BLaER1 treated with 17β-estradiol and CSF1 and Interleukin-3, amounts not matched to agents 10 nM and 100 nM (cell line): ENCODE measurements around the gene C1orf198.

ENCODE experiments used
- H3K27ac ChIP-seq, 11 experiments: shearing (Covaris generic); formaldehyde crosslinking; 2 replicates each; pipeline ENCODE4 v1.8.1; 2022
- H3K27me3 ChIP-seq, 11 experiments: shearing (Covaris generic); formaldehyde crosslinking; 2 replicates each; pipeline ENCODE4 v1.8.1; 2022
- H3K36me3 ChIP-seq, 11 experiments: shearing (Covaris generic); formaldehyde crosslinking; 2 replicates each; pipeline ENCODE4 v1.8.1; 2022
- H3K4me1 ChIP-seq, 10 experiments: shearing (Covaris generic); formaldehyde crosslinking; 2 replicates each; pipeline ENCODE4 v1.8.1; 2022
- H3K4me2 ChIP-seq, 11 experiments: shearing (Covaris generic); formaldehyde crosslinking; 2 replicates each; pipeline ENCODE4 v1.8.1; 2022
- H3K4me3 ChIP-seq, 10 experiments: shearing (Covaris generic); formaldehyde crosslinking; 2 replicates each; pipeline ENCODE4 v1.8.1; 2022
- H3K9ac ChIP-seq, 11 experiments: shearing (Covaris generic); formaldehyde crosslinking; 2 replicates each; pipeline ENCODE4 v1.8.1; 2022
- H3K9me3 ChIP-seq, 11 experiments: shearing (Covaris generic); formaldehyde crosslinking; replicated peaks in 1 of 11; 2 replicates each; pipeline ENCODE4 v1.8.1; 2022
- H4K20me1 ChIP-seq, 11 experiments: shearing (Covaris generic); formaldehyde crosslinking; 2 replicates each; pipeline ENCODE4 v1.8.1; 2022
- Cebpa-rat ChIP-seq, 11 experiments: shearing (Covaris generic); IDR thresholded peaks; 2 replicates each; pipeline ENCODE4 v1.8.1; 2022

The C1orf198 gene

GRCh38 chr1:230788561-230789275 lies 79.6 kb downstream of the C1orf198 start:
- Histone ChIP-seq H4K20me1 (no peaks in the 10 kb centered on the region), H3K4me3 (no peak overlapping the region), H3K4me2 (no peak overlapping the region), H3K9ac (no peak overlapping the region), H3K27ac (no peak overlapping the region), H3K27me3 (no peaks in the 10 kb centered on the region), H3K9me3 (no peaks in the 10 kb centered on the region), H3K36me3 (no peaks in the 10 kb centered on the region), H3K4me1 (peaks cover 8 to 30% (median 16%) of the 10 kb centered on the region in 10 experiments)
- no peak for TF ChIP-seq Cebpa-rat (IDR thresholded peaks at IDR 0.05)

GRCh38 chr1:230787471-230787870 lies 80.8 kb downstream of the C1orf198 start:
- Histone ChIP-seq H3K9me3 (no peaks in the 10 kb centered on the region), H3K4me2 (no peak overlapping the region), H3K4me1 (peaks cover 7 to 21% (median 9%) of the 10 kb centered on the region in 10 experiments), H3K36me3 (no peaks in the 10 kb centered on the region), H3K27me3 (no peaks in the 10 kb centered on the region), H3K27ac (no peak overlapping the region), H3K4me3 (no peak overlapping the region), H4K20me1 (no peaks in the 10 kb centered on the region), H3K9ac (no peak overlapping the region)
- TF ChIP-seq Cebpa-rat (IDR thresholded peaks at IDR 0.05), result no peak
